ENCODE measurements around the gene NR3C2.

NR3C2 gene

DNA sequence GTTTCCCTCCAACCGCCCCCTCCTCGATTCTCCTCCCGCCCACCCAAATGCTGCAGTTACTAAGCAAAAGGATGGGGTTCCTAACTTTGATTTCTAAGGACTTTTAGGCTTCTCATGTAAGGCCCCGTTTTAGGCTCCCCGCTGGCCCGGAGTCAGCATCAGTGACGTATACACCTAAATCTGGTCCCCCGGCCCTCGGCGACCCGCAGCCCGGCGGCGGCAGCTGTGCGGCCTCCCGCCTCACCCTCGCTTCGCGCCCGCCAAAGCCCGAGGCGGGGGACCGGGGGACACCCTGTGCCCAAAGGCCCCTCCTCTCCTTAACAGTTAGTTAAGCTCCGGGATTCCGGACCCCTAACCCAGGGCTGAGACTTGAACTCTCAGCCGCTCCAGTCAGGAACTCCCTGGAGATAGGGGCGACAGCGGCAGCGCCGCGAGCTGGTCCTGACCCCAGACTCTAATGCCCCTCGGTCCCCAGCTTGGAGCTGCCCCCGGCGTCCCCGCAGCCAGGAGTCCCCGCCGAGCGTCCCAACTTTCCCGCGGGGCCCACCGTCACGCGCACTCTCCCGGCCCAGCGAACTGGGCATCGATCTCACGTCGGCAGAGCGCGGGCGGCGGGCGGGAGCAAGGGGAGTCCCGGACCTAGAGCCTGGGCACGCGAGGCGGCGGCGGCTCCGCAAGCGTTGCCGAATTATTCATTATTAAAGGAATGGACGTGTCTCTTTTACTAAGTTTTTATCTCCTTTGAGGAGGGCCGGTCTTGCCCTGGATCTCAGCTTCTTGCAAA is 1.5 kb upstream of the NR3C2 start:
- TF ChIP-seq CTCF (IDR thresholded peaks at IDR 0.05; ENCODE audit: extremely low read depth, missing control alignments), result no peak
- peak; percentile 37 for DNase-seq (ENCODE audit: low spot score)

GRCh38 chr4:148442832-148443511 is 758 bp upstream of the NR3C2 start:
- no peak for TF ChIP-seq CTCF (IDR thresholded peaks at IDR 0.05; ENCODE audit: extremely low read depth, missing control alignments)
- DNase-seq (ENCODE audit: low spot score), result peak; percentile 55

DNA sequence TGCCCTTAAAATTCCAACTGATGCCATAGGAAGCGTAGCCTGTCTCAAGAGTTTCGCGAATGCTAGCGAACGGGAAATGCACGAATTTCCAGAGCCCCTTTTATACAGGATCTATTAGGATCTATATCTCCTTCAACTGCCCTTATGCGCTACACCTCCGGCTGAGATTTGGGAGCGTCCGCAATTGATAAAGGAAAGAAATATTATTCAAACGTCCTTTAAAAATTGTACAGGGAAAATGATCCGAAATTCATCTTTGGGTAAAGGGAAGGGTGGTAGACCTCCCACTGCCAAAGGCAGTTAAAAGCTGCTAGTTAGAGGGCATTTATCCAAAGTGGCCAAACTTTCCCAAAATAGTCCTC is 609 bp downstream of the NR3C2 start:
- DNase-seq (ENCODE audit: low spot score), result no peak
- TF ChIP-seq CTCF (IDR thresholded peaks at IDR 0.05; ENCODE audit: extremely low read depth, missing control alignments), result no peak

DNA sequence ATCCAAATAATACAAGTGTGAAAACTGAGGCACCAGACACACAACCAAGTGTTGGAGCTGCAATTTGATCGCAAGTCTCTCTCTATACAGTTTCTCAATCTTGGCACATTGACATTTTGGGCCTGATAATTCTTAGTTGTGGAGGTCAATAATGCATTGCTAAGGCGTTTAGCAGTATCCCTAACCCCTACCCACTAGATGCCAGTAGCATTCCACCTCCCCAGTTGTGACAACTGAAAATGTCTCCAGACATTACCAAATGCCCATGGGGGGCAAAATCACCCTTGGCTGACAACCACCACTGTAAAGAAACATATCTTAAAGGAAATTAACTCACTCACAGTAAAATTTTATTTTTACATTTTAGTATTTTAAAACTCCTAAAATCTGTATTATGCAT is 4.2 kb downstream of the NR3C2 start:
- no peak for DNase-seq (ENCODE audit: low spot score)
- no peak for TF ChIP-seq CTCF (IDR thresholded peaks at IDR 0.05; ENCODE audit: extremely low read depth, missing control alignments)

- no peak for TF ChIP-seq CTCF (IDR thresholded peaks at IDR 0.05; ENCODE audit: extremely low read depth, missing control alignments)
- no peak for DNase-seq (ENCODE audit: low spot score)
These were observed 4.8 kb downstream of the NR3C2 start for GRCh38 chr4:148437439-148437838.

- DNase-seq (ENCODE audit: low spot score), result no peak
These were observed 5.7 kb downstream of the NR3C2 start for GRCh38 chr4:148436512-148436911.

More at GRCh38 chr4:148436512-148436911, 5.7 kb downstream of the NR3C2 start:
- TF ChIP-seq CTCF (IDR thresholded peaks at IDR 0.05; ENCODE audit: extremely low read depth, missing control alignments), result no peak
